Right lobe of liver (tissue), 4 donors: ENCODE data around the gene C1orf50.

Source experiments
- POLR2A ChIP-seq: fragments of 450-650 bp; IDR thresholded peaks from one replicate; pipeline ENCODE4 v1.6.1; 2017; ENCODE audit warnings: antibody characterized with exemption, mild to moderate bottlenecking
- TF ChIP-seq, protein P1 (sequence below), 4 donors: fragments of 200-600 bp in 3 of 4; fragments of 450-650 bp in 1 of 4; IDR thresholded peaks; one replicate each; pipeline versions ENCODE4 v1.5.1 to v1.8.0; 2016 to 2022; ENCODE audit warnings: antibody characterized with exemption in 4 of 4, mild to moderate bottlenecking in 2 of 4
- donor health status: DM: no; HTN: no; CAD: no.
- donor health status: DM: no; HTN: no; CAD: no.
- donor health status: DM: no; HTN: yes; CAD: no.

DNA sequence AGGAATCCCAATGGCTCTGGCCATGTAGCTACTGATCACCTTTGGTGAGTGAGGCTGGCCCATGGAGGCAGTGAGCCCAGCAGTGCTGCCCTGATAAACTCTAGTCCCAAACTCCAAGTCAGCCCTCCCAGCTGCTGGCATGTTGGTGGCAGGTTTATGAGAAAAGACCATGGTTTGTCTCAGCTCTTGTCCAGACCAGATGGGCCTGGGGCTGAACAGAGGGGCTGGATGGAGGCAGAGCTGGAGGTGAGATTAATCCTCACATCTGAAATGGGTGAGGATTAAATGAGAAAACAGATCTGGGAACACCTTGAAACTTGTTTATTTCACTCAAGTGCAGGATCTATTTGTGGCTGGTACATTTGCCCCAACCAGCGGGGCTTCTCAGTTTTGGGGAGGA lies 21.0 kb downstream of the C1orf50 start:
- TF ChIP-seq POLR2A = no peak
- TF ChIP-seq, protein P1, sequence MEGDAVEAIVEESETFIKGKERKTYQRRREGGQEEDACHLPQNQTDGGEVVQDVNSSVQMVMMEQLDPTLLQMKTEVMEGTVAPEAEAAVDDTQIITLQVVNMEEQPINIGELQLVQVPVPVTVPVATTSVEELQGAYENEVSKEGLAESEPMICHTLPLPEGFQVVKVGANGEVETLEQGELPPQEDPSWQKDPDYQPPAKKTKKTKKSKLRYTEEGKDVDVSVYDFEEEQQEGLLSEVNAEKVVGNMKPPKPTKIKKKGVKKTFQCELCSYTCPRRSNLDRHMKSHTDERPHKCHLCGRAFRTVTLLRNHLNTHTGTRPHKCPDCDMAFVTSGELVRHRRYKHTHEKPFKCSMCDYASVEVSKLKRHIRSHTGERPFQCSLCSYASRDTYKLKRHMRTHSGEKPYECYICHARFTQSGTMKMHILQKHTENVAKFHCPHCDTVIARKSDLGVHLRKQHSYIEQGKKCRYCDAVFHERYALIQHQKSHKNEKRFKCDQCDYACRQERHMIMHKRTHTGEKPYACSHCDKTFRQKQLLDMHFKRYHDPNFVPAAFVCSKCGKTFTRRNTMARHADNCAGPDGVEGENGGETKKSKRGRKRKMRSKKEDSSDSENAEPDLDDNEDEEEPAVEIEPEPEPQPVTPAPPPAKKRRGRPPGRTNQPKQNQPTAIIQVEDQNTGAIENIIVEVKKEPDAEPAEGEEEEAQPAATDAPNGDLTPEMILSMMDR (IDR thresholded peaks at IDR 0.05) = no peak
